ENCODE measurements around the gene ADAT1.

DNA sequence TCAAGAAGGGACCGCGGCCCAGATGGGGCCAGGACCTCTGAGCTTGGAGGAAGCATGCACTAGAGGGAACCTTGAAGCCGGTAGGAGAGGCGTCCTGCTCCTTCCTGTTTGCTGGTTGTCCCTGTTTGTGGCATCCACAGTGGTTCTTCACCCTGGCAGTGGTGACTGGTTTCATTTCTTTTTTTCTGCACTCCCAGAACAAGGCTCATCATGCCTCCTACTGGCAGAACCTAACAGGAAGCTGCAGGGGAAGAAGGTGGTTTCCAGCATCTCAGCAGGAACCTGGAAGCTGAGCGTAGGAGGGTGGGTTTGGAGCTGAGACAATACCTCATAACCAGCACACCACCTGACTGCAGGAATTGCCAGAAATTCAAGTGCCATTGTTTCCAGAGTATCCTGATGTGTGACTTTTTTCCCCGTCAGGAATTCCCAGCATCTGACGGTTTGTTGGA lies 72.8 kb downstream of the ADAT1 start:
- TF ChIP-seq, protein P1, sequence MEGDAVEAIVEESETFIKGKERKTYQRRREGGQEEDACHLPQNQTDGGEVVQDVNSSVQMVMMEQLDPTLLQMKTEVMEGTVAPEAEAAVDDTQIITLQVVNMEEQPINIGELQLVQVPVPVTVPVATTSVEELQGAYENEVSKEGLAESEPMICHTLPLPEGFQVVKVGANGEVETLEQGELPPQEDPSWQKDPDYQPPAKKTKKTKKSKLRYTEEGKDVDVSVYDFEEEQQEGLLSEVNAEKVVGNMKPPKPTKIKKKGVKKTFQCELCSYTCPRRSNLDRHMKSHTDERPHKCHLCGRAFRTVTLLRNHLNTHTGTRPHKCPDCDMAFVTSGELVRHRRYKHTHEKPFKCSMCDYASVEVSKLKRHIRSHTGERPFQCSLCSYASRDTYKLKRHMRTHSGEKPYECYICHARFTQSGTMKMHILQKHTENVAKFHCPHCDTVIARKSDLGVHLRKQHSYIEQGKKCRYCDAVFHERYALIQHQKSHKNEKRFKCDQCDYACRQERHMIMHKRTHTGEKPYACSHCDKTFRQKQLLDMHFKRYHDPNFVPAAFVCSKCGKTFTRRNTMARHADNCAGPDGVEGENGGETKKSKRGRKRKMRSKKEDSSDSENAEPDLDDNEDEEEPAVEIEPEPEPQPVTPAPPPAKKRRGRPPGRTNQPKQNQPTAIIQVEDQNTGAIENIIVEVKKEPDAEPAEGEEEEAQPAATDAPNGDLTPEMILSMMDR (IDR thresholded peaks at IDR 0.05): peak in 2 of 3 donors; percentile 41 to 57
- no peak for TF ChIP-seq POLR2A (IDR thresholded peaks at IDR 0.05)

Data from breast epithelium (tissue), 3 donors.